HEK293 (cell line): ENCODE measurements around the gene CCDC122.

Source experiments
- CTCF ChIA-PET: fragments of 350-600 bp; formaldehyde crosslinking; extraction: SDS; loops from one replicate; lab custom pipeline; 2021; ENCODE audit warnings: antibody characterized with exemption; lab: Yijun Ruan, JAX
- POLR2A ChIA-PET: fragments of 300-600 bp; formaldehyde crosslinking; extraction: SDS; loops from one replicate; lab custom pipeline; 2020; ENCODE audit warnings: antibody characterized with exemption, inconsistent platforms; lab: Yijun Ruan, JAX
- H3K27ac ChIP-seq: fragments of 200-500 bp; sonication (Bioruptor generic); 2 replicates; pipeline ENCODE4 v1.5.1; 2014; ENCODE audit warnings: low read depth, low read length, control low read depth, inconsistent platforms; ENCODE audit errors: extremely low read depth
- H3K36me3 ChIP-seq, 2 experiments: fragments of 200-500 bp in 1 of 2; sonication (Bioruptor generic) in 1 of 2; 1 replicate in 1 of 2; 2 replicates in 1 of 2; pipeline ENCODE4 v1.5.1; 2014 to 2017; ENCODE audit warnings: inconsistent platforms in 2 of 2, low read length in 2 of 2; ENCODE audit not compliant: control insufficient read depth in 2 of 2, insufficient read depth in 1 of 2
- H3K4me1 ChIP-seq: fragments of 200-500 bp; sonication (Bioruptor generic); 2 replicates; pipeline ENCODE4 v1.5.1; 2014; ENCODE audit warnings: mild to moderate bottlenecking, low read length, inconsistent platforms; ENCODE audit not compliant: control insufficient read depth, insufficient read depth
- H3K4me3 ChIP-seq: 2 replicates; pipeline ENCODE4 v1.5.1; 2011; ENCODE audit warnings: low read depth, mild to moderate bottlenecking, control low read depth, low read length, moderate library complexity
- H3K9me3 ChIP-seq: fragments of 200-500 bp; sonication (Bioruptor generic); 2 replicates; pipeline ENCODE4 v1.5.1; 2014; ENCODE audit warnings: low read depth, low read length, inconsistent platforms; ENCODE audit not compliant: control insufficient read depth, insufficient read depth
- GLIS1 ChIP-seq: fragments of 450-650 bp; formaldehyde crosslinking; IDR thresholded peaks from 2 replicates; pipeline ENCODE4 v1.5.1; 2016; ENCODE audit warnings: missing biosample characterization, missing genetic modification characterization
- KLF1 ChIP-seq: fragments of 450-650 bp; formaldehyde crosslinking; IDR thresholded peaks from 2 replicates; pipeline ENCODE4 v1.5.1; 2016; ENCODE audit warnings: missing biosample characterization, missing genetic modification characterization
- OVOL3 ChIP-seq: fragments of 450-650 bp; formaldehyde crosslinking; IDR thresholded peaks from 2 replicates; pipeline ENCODE4 v1.5.1; 2016; ENCODE audit warnings: missing biosample characterization, missing genetic modification characterization
- PBX3 ChIP-seq: sonication (generic); formaldehyde crosslinking; IDR thresholded peaks from 2 replicates; pipeline ENCODE4 v1.8.1; 2022; ENCODE audit warnings: mild to moderate bottlenecking, moderate library complexity, missing genetic modification reagents
- RBAK ChIP-seq: fragments of 450-650 bp; formaldehyde crosslinking; IDR thresholded peaks from 2 replicates; pipeline ENCODE4 v1.5.1; 2016; ENCODE audit warnings: missing biosample characterization, missing genetic modification characterization
- SETDB1 ChIP-seq: IDR thresholded peaks from one replicate; pipeline ENCODE4 v1.6.1; 2017; ENCODE audit warnings: mild to moderate bottlenecking, low read length, moderate library complexity, mixed read lengths; ENCODE audit not compliant: insufficient read length
- ZFP41 ChIP-seq: fragments of 450-650 bp; formaldehyde crosslinking; IDR thresholded peaks from 2 replicates; pipeline ENCODE4 v1.5.1; 2016; ENCODE audit warnings: missing biosample characterization, missing genetic modification characterization, borderline replicate concordance
- ZNF133 ChIP-seq: fragments of 450-650 bp; formaldehyde crosslinking; IDR thresholded peaks from 2 replicates; pipeline ENCODE4 v1.5.1; 2016; ENCODE audit warnings: missing biosample characterization, missing genetic modification characterization
- ZNF18 ChIP-seq: fragments of 450-650 bp; formaldehyde crosslinking; IDR thresholded peaks from 2 replicates; pipeline ENCODE4 v1.5.1; 2016; ENCODE audit warnings: missing biosample characterization, missing genetic modification characterization
- ZNF211 ChIP-seq: fragments of 450-650 bp; formaldehyde crosslinking; IDR thresholded peaks from 2 replicates; pipeline ENCODE4 v1.5.1; 2016; ENCODE audit warnings: low read depth, missing biosample characterization, missing genetic modification characterization
- ZNF239 ChIP-seq: fragments of 450-650 bp; formaldehyde crosslinking; IDR thresholded peaks from 2 replicates; pipeline ENCODE4 v1.5.1; 2016; ENCODE audit warnings: missing biosample characterization, missing genetic modification characterization
- ZNF354C ChIP-seq: fragments of 450-650 bp; formaldehyde crosslinking; IDR thresholded peaks from 2 replicates; pipeline ENCODE4 v1.5.1; 2016; ENCODE audit warnings: missing biosample characterization, missing genetic modification characterization, low read depth, borderline replicate concordance
- ZNF510 ChIP-seq: fragments of 450-650 bp; formaldehyde crosslinking; IDR thresholded peaks from 2 replicates; pipeline ENCODE4 v1.5.1; 2018; ENCODE audit warnings: mild to moderate bottlenecking, missing genetic modification characterization, missing biosample characterization; ENCODE audit not compliant: insufficient replicate concordance
- ZNF518A ChIP-seq: fragments of 450-650 bp; formaldehyde crosslinking; conservative IDR thresholded peaks from 2 replicates; pipeline ENCODE4 v1.5.1; 2016; ENCODE audit warnings: low read depth, missing biosample characterization, missing genetic modification characterization
- ZNF548 ChIP-seq: fragments of 450-650 bp; formaldehyde crosslinking; IDR thresholded peaks from 2 replicates; pipeline ENCODE4 v1.5.1; 2016; ENCODE audit warnings: missing biosample characterization, missing genetic modification characterization
- ZNF596 ChIP-seq: fragments of 450-650 bp; IDR thresholded peaks from 2 replicates; pipeline ENCODE4 v1.5.0; 2018; ENCODE audit warnings: missing biosample characterization, mild to moderate bottlenecking, missing genetic modification characterization, moderate library complexity
- ZNF623 ChIP-seq: fragments of 450-650 bp; formaldehyde crosslinking; IDR thresholded peaks from 2 replicates; pipeline ENCODE4 v1.5.1; 2016; ENCODE audit warnings: missing biosample characterization, missing genetic modification characterization
- ZNF747 ChIP-seq: fragments of 450-650 bp; formaldehyde crosslinking; IDR thresholded peaks from 2 replicates; pipeline ENCODE4 v1.5.1; 2016; ENCODE audit warnings: missing biosample characterization, missing genetic modification characterization
- ZNF768 ChIP-seq: fragments of 450-650 bp; formaldehyde crosslinking; IDR thresholded peaks from 2 replicates; pipeline ENCODE4 v1.5.1; 2018; ENCODE audit warnings: missing biosample characterization, mild to moderate bottlenecking, missing genetic modification characterization
- TF ChIP-seq, protein P1 (sequence below): fragments of 450-650 bp; IDR thresholded peaks from 2 replicates; pipeline ENCODE4 v1.5.1; 2018; ENCODE audit warnings: missing biosample characterization, mild to moderate bottlenecking, missing genetic modification characterization
- TF ChIP-seq, protein P2 (sequence below): fragments of 450-650 bp; formaldehyde crosslinking; IDR thresholded peaks from 2 replicates; pipeline ENCODE4 v1.5.1; 2016; ENCODE audit warnings: missing biosample characterization, missing genetic modification characterization

Gene CCDC122

DNA sequence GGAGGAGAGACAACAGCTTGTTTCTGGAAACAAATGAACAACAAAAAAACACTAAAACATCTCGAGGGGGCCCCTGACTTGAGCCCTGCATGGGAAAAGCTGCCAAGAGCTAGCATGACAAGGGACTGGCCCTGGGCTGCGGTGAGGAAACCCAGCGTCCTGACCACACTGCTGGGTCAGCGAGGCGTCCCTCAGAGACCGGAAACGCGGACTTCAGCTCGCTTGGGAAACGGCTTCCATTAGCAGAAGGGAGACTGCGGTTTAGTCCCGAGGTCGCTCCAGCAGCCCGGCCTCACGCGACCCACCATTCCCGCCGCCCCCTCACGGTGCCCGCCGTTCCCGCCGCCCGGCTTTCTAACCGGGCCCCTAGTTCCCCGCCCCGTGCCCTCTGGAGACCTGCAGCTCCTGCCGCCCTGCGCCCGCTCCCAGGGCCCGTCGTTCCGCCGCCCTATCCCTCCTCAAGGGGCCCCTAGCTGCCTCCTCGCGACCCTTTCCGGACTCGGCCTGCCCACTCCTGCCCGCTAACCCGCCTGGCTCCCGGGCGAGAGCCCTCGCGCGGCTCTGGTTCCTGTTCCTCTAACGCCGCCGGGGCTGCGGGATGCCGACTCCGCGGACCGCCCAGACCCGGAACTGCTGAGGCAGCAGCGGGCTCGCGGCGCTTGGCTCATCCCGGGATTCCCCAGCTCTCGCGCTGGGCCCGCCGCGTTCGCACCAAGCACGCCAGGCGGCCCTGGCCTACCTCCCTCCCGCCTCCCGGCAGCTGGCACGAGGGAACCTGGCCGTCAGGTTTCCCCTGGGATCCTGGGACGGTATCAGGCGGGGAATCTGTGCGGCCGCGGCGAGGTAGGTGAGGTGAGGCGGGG lies at the start of gene CCDC122:
Gene CCDC122, minus strand, starts transcription at position 849 of the 863 bp plus-strand sequence. CDS start 10,364 bp downstream, outside the sequence.
- H3K27ac ChIP-seq: peak within 1 kb of the TSS; percentile 85; the same call in 1 of the 2 replicates
- POLR2A ChIA-PET: interaction anchor here (1.6 to 1.8 kb wide), 2 partner anchors 64 to 558 kb away, joined by 7 to 9 read pairs; no protein-coding TSS in a partner anchor
- CTCF ChIA-PET: interaction anchor here (0.6 kb wide), 1 partner anchor 1726 kb away, joined by 3 read pairs; no protein-coding TSS in a partner anchor
- peak within 1 kb of the TSS; percentile 88 for H3K4me3 ChIP-seq
- H3K4me1 ChIP-seq: no peaks in the 10 kb centered on the region
- H3K9me3 ChIP-seq: no peaks in the 10 kb centered on the region
- H3K36me3 ChIP-seq: peaks cover 0 to 1% of the 10 kb centered on the region in 2 experiments; a peak in 1 of 3 replicates
- TF ChIP-seq, protein P1, sequence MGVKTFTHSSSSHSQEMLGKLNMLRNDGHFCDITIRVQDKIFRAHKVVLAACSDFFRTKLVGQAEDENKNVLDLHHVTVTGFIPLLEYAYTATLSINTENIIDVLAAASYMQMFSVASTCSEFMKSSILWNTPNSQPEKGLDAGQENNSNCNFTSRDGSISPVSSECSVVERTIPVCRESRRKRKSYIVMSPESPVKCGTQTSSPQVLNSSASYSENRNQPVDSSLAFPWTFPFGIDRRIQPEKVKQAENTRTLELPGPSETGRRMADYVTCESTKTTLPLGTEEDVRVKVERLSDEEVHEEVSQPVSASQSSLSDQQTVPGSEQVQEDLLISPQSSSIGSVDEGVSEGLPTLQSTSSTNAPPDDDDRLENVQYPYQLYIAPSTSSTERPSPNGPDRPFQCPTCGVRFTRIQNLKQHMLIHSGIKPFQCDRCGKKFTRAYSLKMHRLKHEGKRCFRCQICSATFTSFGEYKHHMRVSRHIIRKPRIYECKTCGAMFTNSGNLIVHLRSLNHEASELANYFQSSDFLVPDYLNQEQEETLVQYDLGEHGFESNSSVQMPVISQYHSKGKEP (tag by site-specific recombination): no peak
- no peak for TF ChIP-seq ZNF354C (tag by site-specific recombination)
- no peak for TF ChIP-seq ZNF211 (tag by site-specific recombination)
- TF ChIP-seq ZFP41: no peak
- no peak for TF ChIP-seq ZNF596 (tag by site-specific recombination)
- TF ChIP-seq KLF1 (tag by site-specific recombination): peak; percentile 76
- TF ChIP-seq ZNF623 (tag by site-specific recombination): no peak
- no peak for TF ChIP-seq ZNF510 (tag by site-specific recombination)
- TF ChIP-seq ZNF133 (tag by site-specific recombination): no peak
- no peak for TF ChIP-seq ZNF18 (tag by site-specific recombination)
- no peak for TF ChIP-seq ZNF518A
- no peak for TF ChIP-seq SETDB1
- TF ChIP-seq ZNF548 (tag by site-specific recombination): no peak
- TF ChIP-seq ZNF239 (tag by site-specific recombination): no peak
- no peak for TF ChIP-seq OVOL3 (tag by site-specific recombination)
- TF ChIP-seq ZNF768: no peak
- TF ChIP-seq, protein P2, sequence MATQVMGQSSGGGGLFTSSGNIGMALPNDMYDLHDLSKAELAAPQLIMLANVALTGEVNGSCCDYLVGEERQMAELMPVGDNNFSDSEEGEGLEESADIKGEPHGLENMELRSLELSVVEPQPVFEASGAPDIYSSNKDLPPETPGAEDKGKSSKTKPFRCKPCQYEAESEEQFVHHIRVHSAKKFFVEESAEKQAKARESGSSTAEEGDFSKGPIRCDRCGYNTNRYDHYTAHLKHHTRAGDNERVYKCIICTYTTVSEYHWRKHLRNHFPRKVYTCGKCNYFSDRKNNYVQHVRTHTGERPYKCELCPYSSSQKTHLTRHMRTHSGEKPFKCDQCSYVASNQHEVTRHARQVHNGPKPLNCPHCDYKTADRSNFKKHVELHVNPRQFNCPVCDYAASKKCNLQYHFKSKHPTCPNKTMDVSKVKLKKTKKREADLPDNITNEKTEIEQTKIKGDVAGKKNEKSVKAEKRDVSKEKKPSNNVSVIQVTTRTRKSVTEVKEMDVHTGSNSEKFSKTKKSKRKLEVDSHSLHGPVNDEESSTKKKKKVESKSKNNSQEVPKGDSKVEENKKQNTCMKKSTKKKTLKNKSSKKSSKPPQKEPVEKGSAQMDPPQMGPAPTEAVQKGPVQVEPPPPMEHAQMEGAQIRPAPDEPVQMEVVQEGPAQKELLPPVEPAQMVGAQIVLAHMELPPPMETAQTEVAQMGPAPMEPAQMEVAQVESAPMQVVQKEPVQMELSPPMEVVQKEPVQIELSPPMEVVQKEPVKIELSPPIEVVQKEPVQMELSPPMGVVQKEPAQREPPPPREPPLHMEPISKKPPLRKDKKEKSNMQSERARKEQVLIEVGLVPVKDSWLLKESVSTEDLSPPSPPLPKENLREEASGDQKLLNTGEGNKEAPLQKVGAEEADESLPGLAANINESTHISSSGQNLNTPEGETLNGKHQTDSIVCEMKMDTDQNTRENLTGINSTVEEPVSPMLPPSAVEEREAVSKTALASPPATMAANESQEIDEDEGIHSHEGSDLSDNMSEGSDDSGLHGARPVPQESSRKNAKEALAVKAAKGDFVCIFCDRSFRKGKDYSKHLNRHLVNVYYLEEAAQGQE: no peak
- no peak for TF ChIP-seq ZNF747
- peak; percentile 60; the same call in 1 of the 2 replicates for TF ChIP-seq PBX3 (CRISPR knock-in tag)
- TF ChIP-seq GLIS1 (tag by site-specific recombination): no peak; the same call in 1 of the 2 replicates
- TF ChIP-seq RBAK (tag by site-specific recombination): no peak
